Activated naive CD4-positive, alpha-beta T cell treated with anti-CD3 and anti-CD28 coated beads, Interleukin-2, amount 50 U/mL, for 16 hours (primary cell): Measurements from ENCODE around the gene NUFIP2.
"Not testable (repeated sequence)": the region's sequence is repeated elsewhere in the genome, so short reads cannot be mapped to it uniquely, and the experiment has no call there.

Experiments
- DNase-seq: peaks from one replicate; pipeline ENCODE4 v3.0.0-alpha.2; 2020

The NUFIP2 gene

GRCh38 chr17:29238133-29238850 lies 55.7 kb downstream of the NUFIP2 start:
- no peak for DNase-seq

DNA sequence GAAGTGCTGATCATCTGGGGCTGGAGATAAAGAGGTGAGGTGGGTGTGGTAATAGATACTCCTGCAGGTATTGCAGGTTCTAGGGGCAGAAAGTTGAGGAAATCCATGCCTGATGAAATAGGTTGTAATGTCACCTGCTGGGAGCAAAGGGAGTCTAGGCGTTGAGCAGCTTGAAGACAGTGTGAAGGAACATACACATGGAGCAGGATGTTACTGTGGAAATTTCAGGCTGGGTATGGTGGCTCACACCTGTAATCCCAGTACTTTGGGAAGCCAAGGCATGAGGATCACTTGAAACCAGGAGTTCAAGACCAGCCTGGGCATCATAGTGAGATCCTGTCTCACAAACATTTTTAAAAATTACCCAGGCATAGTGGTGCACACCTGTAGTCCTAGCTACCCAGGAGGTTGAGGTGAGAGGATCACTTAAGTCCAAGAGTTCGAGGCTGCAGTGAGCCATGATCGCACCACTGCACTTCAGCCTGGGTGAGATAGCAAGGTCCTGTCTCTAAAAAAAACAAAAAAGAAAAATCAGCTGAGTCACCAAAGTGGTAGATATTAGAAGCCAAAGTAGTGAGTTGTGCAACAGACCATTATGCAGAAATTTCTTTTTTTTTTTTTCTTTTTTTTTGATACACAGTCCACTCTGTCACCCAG lies 56.3 kb downstream of the NUFIP2 start:
- no peak for DNase-seq

DNA sequence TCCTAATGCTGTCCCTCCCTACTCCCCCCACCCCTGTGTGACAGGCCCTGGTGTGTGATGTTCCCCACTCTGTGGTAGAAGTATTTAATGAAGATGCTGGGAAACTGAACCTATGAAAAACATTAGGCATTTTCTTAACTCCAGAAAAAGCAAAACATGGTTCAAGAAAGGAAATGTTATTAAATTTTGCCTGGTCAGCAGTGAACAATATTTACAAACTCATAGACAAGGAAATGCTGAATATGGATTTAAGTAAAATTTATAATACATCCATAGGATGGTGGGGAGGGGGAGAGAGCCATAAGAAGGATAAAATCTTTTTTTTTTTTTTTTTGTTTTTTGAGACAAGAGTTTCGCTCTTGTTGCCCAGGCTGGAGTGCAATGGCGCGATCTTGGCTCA lies 58.0 kb downstream of the NUFIP2 start:
- no peak for DNase-seq

DNA sequence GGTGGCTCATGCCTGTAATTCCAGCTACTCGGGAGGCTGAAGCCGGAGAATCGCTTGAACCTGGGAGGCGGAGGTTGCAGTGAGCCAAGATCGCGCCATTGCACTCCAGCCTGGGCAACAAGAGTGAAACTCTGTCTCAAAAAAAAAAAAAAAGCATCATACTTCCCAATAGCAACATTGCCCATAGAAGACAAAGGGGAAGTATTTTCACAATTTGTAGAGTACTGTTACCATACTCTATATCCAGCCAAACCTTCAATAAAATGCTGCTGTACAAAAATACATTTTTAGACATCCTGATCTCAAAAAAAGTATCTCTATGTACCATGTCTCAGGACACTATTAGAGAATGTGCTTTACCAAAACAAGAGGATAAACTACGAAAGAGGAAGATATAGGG lies 59.0 kb downstream of the NUFIP2 start:
- DNase-seq: not testable (repeated sequence)

GRCh38 chr17:29233301-29233700 lies 60.6 kb downstream of the NUFIP2 start:
- no peak for DNase-seq

- DNase-seq: no peak
These were observed 68.6 kb downstream of the NUFIP2 start for GRCh38 chr17:29225396-29225795.

- DNase-seq: not testable (repeated sequence)
These were observed 72.6 kb downstream of the NUFIP2 start for GRCh38 chr17:29221338-29221737.

GRCh38 chr17:29219378-29220047 lies 74.4 kb downstream of the NUFIP2 start:
- peak; percentile 65 for DNase-seq

GRCh38 chr17:29216856-29217255 lies 77.1 kb downstream of the NUFIP2 start:
- DNase-seq: no peak

- DNase-seq: no peak
These were observed 77.8 kb downstream of the NUFIP2 start for GRCh38 chr17:29216181-29216580.

DNA sequence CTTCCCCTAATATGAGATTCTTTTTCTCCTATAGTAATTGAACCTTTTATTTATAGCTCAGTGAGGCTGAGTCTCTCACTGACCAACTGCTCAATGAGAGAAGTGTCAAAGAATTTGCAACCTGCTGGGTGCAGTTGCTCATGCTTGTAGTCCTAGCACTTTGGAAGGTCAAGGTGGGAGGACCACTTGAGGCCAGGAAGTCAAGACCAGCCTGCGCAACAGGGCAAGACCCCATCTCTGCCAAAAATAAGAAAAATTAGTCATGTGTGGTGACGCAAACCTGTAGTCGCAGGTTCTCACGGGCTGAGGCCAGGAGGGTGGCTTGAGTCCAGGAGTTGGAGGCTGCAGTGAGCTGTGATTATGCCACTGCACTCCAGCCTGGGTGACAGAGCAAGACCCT lies 78.2 kb downstream of the NUFIP2 start:
- DNase-seq: no peak

- no peak for DNase-seq
These were observed 78.8 kb downstream of the NUFIP2 start for GRCh38 chr17:29215174-29215573.

GRCh38 chr17:29214215-29215146 lies 79.5 kb downstream of the NUFIP2 start:
- DNase-seq: no peak

- no peak for DNase-seq
These were observed 81.2 kb downstream of the NUFIP2 start for GRCh38 chr17:29212681-29213121.

DNA sequence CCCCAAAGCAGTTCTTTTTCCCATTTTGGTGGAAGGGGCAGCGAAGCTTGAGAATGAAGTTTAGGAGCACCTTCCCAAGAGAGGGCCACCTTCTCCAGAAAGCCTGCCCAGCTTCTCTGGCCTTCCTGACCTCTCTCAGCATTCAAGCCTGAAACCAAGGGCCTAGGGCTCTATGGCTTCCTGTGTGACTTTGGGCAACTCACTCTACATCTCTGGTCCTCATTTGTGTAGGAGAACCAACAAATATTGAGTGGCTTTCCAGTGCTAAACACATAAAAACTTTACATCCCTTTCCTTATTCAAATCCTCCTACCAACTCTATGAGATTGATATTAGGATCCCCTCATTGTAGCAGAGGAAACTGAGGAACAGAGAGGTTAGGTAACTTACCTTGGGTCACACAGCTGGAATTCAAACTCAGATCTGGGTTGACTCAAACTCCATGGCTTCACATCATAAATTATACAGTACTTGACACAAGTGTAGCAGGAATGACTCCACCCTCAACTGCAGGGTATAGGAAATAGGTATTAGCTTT lies 81.8 kb downstream of the NUFIP2 start:
- no peak for DNase-seq

DNA sequence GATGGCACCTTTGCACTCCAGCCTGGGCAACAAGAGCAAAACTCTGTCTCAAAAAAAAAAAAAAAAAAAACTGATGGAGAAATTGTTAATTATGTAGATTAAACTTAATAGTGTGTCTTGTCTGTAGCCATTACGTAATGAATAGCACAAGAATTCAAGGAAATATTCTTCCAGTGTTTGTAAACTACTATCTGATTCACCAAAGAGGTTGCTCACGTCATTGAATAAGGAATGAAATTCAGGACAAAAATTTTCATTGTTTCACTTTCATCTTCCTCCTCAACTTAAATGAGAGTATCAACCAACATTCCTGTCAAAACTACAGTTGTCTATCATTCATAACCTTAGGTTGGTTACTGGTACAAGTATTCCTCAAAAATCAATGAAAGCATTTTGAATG lies 83.1 kb downstream of the NUFIP2 start:
- no peak for DNase-seq

DNA sequence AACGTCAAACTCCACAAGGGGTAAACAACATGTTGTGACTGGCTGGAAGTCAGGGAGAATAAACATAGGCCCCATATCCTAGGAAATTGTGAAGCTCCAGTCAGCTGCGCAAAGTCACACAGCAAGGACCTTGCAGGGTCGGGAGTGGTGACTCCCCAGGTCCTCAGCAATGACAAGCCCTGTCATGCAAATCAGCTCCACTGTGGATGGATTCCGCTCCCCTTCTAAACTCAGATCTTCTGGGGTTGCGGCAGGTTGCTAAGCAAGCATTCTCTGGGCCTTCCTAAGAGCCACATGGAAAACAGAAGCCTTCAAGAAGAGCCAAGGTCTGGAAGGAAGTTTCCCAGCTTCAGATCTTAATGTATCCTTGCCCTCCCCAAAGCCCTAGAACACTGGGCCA lies 84.9 kb downstream of the NUFIP2 start:
- no peak for DNase-seq

- no peak for DNase-seq
These were observed 86.0 kb downstream of the NUFIP2 start for GRCh38 chr17:29207975-29208374.
